Measurements from ENCODE around the gene SCP2D1.

- TF ChIP-seq POLR2AphosphoS5 (IDR thresholded peaks at IDR 0.05; ENCODE audit: insufficient read depth, low read depth, low read length) (no peak), EZH2 (IDR thresholded peaks at IDR 0.05; ENCODE audit: borderline replicate concordance, low read depth, low read length, severe bottlenecking) (no peak), CTCF (IDR thresholded peaks at IDR 0.05; ENCODE audit: extremely low read depth in 1 of 2, insufficient read depth in 1 of 2, low read depth in 1 of 2, low read length in 2 of 2) (no peak), FOS (IDR thresholded peaks at IDR 0.05; ENCODE audit: borderline replicate concordance, insufficient read depth, low read length) (no peak), POLR2A (IDR thresholded peaks at IDR 0.05; ENCODE audit: low read depth, low read length) (no peak), JUN (IDR thresholded peaks at IDR 0.05; ENCODE audit: borderline replicate concordance, insufficient read depth, insufficient read length, low read depth) (no peak), MAX (IDR thresholded peaks at IDR 0.05; ENCODE audit: insufficient read depth, insufficient read length) (no peak), GATA2 (IDR thresholded peaks at IDR 0.05; ENCODE audit: insufficient read depth, insufficient read length, low read depth, low read length) (no peak)
Measured at GRCh38 chr20:18794428-18794787, 19.2 kb upstream of the SCP2D1 start.
